HuH-7.5 (cell line): ENCODE measurements around the gene KIR3DL3.
"Not testable (repeated sequence)": the region's sequence is repeated elsewhere in the genome, so short reads cannot be mapped to it uniquely, and the experiment has no call there.

ENCODE experiments used
- DNase-seq: peaks from one replicate; pipeline ENCODE4 v3.0.0; 2011; ENCODE audit warnings: low spot score

KIR3DL3 gene

GRCh38 chr19:54782916-54783315, 58.7 kb downstream of the KIR3DL3 start:
- DNase-seq, result not testable (repeated sequence)
